ENCODE measurements around the gene RASA3. TPM values are rescaled to one million over a fixed set of nuclear protein-coding genes. Genes with fewer than 3 reads are reported as not detected.

The RASA3 gene
- polyA plus RNA-seq, 3 donors: 9.0 to 32.6 (median 16.6) TPM

DNA sequence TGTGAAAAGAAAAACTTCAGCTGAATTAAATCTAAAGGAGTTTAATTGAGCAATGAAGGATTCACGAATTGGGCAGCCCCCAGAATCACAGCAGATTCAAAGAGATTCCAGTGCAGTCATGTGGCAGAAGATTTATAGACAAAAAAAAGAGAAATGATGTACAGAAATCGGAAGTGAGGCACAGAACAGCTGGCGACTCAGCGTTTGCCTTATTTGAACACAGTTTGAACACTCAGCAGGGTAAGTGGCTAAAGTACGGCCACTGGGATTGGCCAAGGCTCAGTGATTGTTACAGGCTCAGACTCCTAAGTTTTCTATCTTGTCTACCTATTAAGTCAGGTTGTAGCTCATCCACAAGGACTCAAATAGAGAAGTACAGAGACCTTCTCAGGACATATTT lies 35.0 kb upstream of the RASA3 start:
- peak; percentile 52 to 80 (median 75) for DNase-seq
- intact Hi-C loops (cut with micrococcal nuclease): loop anchor here in 1 of 2 donors (5.0 kb wide), 1 partner anchor 35 kb away; the partner anchor contains the start of gene RASA3
- H3K27ac ChIP-seq (ENCODE audit: low read depth in 1 of 2, low read length in 2 of 2): no peak overlapping the region

DNA sequence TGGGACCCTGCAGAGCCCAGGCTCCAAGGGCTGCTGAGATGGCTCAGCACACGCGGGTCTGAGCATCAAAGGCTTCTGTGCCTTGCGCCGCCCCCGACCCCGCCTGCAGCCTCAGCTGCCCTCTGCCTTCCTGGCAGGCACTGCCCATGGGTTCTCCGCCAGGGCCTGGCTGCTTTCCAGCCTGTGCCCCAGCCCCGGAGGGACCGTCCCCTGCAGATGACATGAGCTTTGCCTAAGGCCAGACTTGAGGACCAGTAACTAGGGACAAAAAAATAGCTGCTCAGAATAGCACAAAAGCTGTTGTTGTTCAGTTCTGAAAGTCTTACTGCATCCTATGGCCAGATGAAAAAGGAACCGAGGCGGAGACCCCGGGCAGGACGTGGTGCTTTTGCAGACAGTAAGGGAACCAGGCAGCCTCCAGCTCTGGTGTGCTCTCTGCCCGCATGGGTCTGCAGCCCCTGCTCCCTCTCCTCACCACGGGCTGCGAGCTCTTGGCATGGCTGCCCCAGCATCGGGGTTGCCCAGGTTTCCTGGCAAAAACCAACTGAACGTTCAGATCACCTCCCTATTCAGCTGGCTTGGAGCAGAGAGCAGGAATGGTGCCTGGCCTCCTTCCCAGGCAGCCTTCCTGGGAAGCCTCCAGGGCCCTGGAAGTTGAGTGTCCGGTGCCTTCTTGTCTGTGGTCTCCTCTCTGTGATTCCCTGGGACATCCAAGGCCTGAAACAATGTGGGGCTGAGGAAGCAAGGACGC lies 34.1 kb upstream of the RASA3 start:
- 50% methylated on average over 20 of the region's 20 CpGs for WGBS (ENCODE audit: insufficient coverage)
- peak overlapping the region in 1 of 7 donors; percentile 78 for H3K27ac Mint-ChIP-seq
- H3K27me3 Mint-ChIP-seq (ENCODE audit: low read depth in 3 of 3): peaks cover 1 to 3% (median 2%) of the 10 kb centered on the region in 3 donors
- Histone ChIP-seq H3K9ac (ENCODE audit: insufficient read depth, low read length, poor library complexity, severe bottlenecking) (peak overlapping the region; percentile 29), H2AFZ (ENCODE audit: insufficient read depth, low read depth, low read length, poor library complexity, severe bottlenecking) (peak overlapping the region; percentile 51), H3K36me3 (replicated peaks in 1 of 2; ENCODE audit: control insufficient read depth in 1 of 2, insufficient read depth in 2 of 2, low read length in 2 of 2) (no peaks in the 10 kb centered on the region), H3K4me3 (replicated peaks in 1 of 3; ENCODE audit: low read depth in 2 of 3, low read length in 3 of 3) (no peak overlapping the region), H3K27ac (ENCODE audit: low read depth in 1 of 2, low read length in 2 of 2) (no peak overlapping the region), H3K4me1 (ENCODE audit: control insufficient read depth in 1 of 2, insufficient read depth in 2 of 2, low read length in 2 of 2) (peaks cover 36 to 38% of the 10 kb centered on the region in 2 donors), H4K20me1 (ENCODE audit: insufficient read depth, low read length) (no peaks in the 10 kb centered on the region), H3K27me3 (ENCODE audit: control insufficient read depth in 2 of 2, insufficient read depth in 2 of 2, low read length in 2 of 2) (no peaks in the 10 kb centered on the region), H3K79me2 (ENCODE audit: insufficient read depth, low read length) (no peaks in the 10 kb centered on the region), H3K9me3 (replicated peaks in 1 of 2; ENCODE audit: control insufficient read depth in 1 of 2, insufficient read depth in 1 of 2, low read length in 2 of 2) (peaks cover 0 to 4% of the 10 kb centered on the region in 2 donors), H3K4me2 (replicated peaks; ENCODE audit: extremely low read depth, low read length, poor library complexity, severe bottlenecking) (no peak overlapping the region)
- intact Hi-C loops (cut with micrococcal nuclease): loop anchor here in 1 of 2 donors (5.0 kb wide), 1 partner anchor 34 kb away; the partner anchor contains the start of gene RASA3
- peaks cover 0 to 4% (median 0%) of the 10 kb centered on the region in 7 donors for H3K9me3 Mint-ChIP-seq
- H3K36me3 Mint-ChIP-seq: peaks cover 0 to 2% of the 10 kb centered on the region in 2 donors
- TF ChIP-seq, protein P1, sequence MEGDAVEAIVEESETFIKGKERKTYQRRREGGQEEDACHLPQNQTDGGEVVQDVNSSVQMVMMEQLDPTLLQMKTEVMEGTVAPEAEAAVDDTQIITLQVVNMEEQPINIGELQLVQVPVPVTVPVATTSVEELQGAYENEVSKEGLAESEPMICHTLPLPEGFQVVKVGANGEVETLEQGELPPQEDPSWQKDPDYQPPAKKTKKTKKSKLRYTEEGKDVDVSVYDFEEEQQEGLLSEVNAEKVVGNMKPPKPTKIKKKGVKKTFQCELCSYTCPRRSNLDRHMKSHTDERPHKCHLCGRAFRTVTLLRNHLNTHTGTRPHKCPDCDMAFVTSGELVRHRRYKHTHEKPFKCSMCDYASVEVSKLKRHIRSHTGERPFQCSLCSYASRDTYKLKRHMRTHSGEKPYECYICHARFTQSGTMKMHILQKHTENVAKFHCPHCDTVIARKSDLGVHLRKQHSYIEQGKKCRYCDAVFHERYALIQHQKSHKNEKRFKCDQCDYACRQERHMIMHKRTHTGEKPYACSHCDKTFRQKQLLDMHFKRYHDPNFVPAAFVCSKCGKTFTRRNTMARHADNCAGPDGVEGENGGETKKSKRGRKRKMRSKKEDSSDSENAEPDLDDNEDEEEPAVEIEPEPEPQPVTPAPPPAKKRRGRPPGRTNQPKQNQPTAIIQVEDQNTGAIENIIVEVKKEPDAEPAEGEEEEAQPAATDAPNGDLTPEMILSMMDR (IDR thresholded peaks at IDR 0.05): no peak
- peaks cover 38% of the 10 kb centered on the region for H3K4me1 Mint-ChIP-seq
- DNase-seq: no peak
- H3K4me3 Mint-ChIP-seq: peak overlapping the region in 1 of 2 donors; percentile 39

More for the DNA sequence above, 35.0 kb upstream of the RASA3 start:
- no peak overlapping the region for H3K4me2 ChIP-seq (replicated peaks; ENCODE audit: extremely low read depth, low read length, poor library complexity, severe bottlenecking)
- peak overlapping the region in 1 of 2 donors; percentile 61 for H3K4me3 Mint-ChIP-seq
- 2% methylated on average over 5 of the region's 5 CpGs for WGBS (ENCODE audit: insufficient coverage)
- no peaks in the 10 kb centered on the region for H4K20me1 ChIP-seq (ENCODE audit: insufficient read depth, low read length)
- peaks cover 0 to 2% of the 10 kb centered on the region in 2 donors for H3K36me3 Mint-ChIP-seq
- H3K9me3 Mint-ChIP-seq: peaks cover 0 to 9% (median 7%) of the 10 kb centered on the region in 7 donors
- H3K79me2 ChIP-seq (ENCODE audit: insufficient read depth, low read length): no peaks in the 10 kb centered on the region
- H3K4me1 ChIP-seq (ENCODE audit: control insufficient read depth in 1 of 2, insufficient read depth in 2 of 2, low read length in 2 of 2): peaks cover 28 to 30% of the 10 kb centered on the region in 2 donors
- peaks cover 29% of the 10 kb centered on the region for H3K4me1 Mint-ChIP-seq
- TF ChIP-seq, protein P1 (IDR thresholded peaks at IDR 0.05): no peak
- H3K27me3 ChIP-seq (ENCODE audit: control insufficient read depth in 2 of 2, insufficient read depth in 2 of 2, low read length in 2 of 2): no peaks in the 10 kb centered on the region
- peak overlapping the region; percentile 24 for H2AFZ ChIP-seq (ENCODE audit: insufficient read depth, low read depth, low read length, poor library complexity, severe bottlenecking)
- H3K36me3 ChIP-seq (replicated peaks in 1 of 2; ENCODE audit: control insufficient read depth in 1 of 2, insufficient read depth in 2 of 2, low read length in 2 of 2): no peaks in the 10 kb centered on the region
- no peak overlapping the region for H3K4me3 ChIP-seq (replicated peaks in 1 of 3; ENCODE audit: low read depth in 2 of 3, low read length in 3 of 3)
- peak overlapping the region in 5 of 7 donors; percentile 4 to 78 (median 10) for H3K27ac Mint-ChIP-seq
- H3K9me3 ChIP-seq (replicated peaks in 1 of 2; ENCODE audit: control insufficient read depth in 1 of 2, insufficient read depth in 1 of 2, low read length in 2 of 2): peaks cover 4 to 9% of the 10 kb centered on the region in 2 donors
- H3K27me3 Mint-ChIP-seq (ENCODE audit: low read depth in 3 of 3): peaks cover 1 to 3% (median 2%) of the 10 kb centered on the region in 3 donors
- no peak overlapping the region for H3K9ac ChIP-seq (ENCODE audit: insufficient read depth, low read length, poor library complexity, severe bottlenecking)
